Naive thymus-derived CD4-positive, alpha-beta T cell (primary cell): Measurements from ENCODE around the gene HEXA. TPM values are rescaled to one million over a fixed set of nuclear protein-coding genes. Genes with fewer than 3 reads are reported as not detected.
"Not testable (repeated sequence)": the region's sequence is repeated elsewhere in the genome, so short reads cannot be mapped to it uniquely, and the experiment has no call there.

ENCODE experiments used
- ATAC-seq: fragments of 150-1000 bp; cut with Tn5 transposase; 2 replicates; pipeline ENCODE4 v1.10.0; 2021; ENCODE audit warnings: mild to moderate bottlenecking, moderate library complexity
- CTCF ChIA-PET: fragments of 350-600 bp; sonication (Branson Sonifier 250); formaldehyde crosslinking; loops from one replicate; lab custom pipeline; 2021; ENCODE audit warnings: antibody characterized with exemption; lab: Charles Lee
- POLR2A ChIA-PET: fragments of 350-600 bp; sonication (Branson Sonifier 250); formaldehyde crosslinking; loops from one replicate; lab custom pipeline; 2021; ENCODE audit warnings: antibody characterized with exemption, inconsistent platforms; lab: Charles Lee
- DNase-seq, 9 donors: peaks; one replicate each; pipeline versions ENCODE4 v3.0.0 to v3.0.0-alpha.2; 2020 to 2022; ENCODE audit warnings: mixed read lengths in 1 of 9
- H3K27ac ChIP-seq: one replicate; pipeline ENCODE4 v1.7.0; 2013; ENCODE audit warnings: mild to moderate bottlenecking, low read depth, low read length, moderate library complexity
- H3K27me3 ChIP-seq, 2 donors: one replicate each; pipeline ENCODE4 v1.7.0; 2013; ENCODE audit warnings: low read length in 2 of 2, mild to moderate bottlenecking in 2 of 2, moderate library complexity in 2 of 2; ENCODE audit not compliant: control insufficient read depth in 2 of 2, insufficient read depth in 2 of 2
- H3K36me3 ChIP-seq, 3 experiments: 1 replicate in 2 of 3; 2 replicates in 1 of 3; pipeline ENCODE4 v1.7.0; 2013; ENCODE audit warnings: low read length in 3 of 3, mild to moderate bottlenecking in 3 of 3, moderate library complexity in 1 of 3; ENCODE audit not compliant: insufficient read depth in 3 of 3, control insufficient read depth in 2 of 3
- H3K4me1 ChIP-seq, 2 donors: one replicate each; pipeline ENCODE4 v1.7.0; 2013; ENCODE audit warnings: low read length in 2 of 2, mild to moderate bottlenecking in 2 of 2, moderate library complexity in 1 of 2; ENCODE audit not compliant: control insufficient read depth in 2 of 2, insufficient read depth in 2 of 2
- H3K4me3 ChIP-seq: 2 replicates; pipeline ENCODE4 v1.7.0; 2013; ENCODE audit warnings: mild to moderate bottlenecking, low read length
- H3K9me3 ChIP-seq, 3 experiments: 1 replicate in 2 of 3; 2 replicates in 1 of 3; pipeline ENCODE4 v1.7.0; 2013; ENCODE audit warnings: low read length in 3 of 3; ENCODE audit not compliant: control insufficient read depth in 2 of 3
- H3K27ac Mint-ChIP-seq, 9 donors: one replicate each; pipeline ENCODE4 v1.8.0; 2020 to 2022; ENCODE audit warnings: mixed read lengths in 9 of 9, mild to moderate bottlenecking in 8 of 9, moderate library complexity in 5 of 9, inconsistent platforms in 2 of 9
- H3K27me3 Mint-ChIP-seq, 5 donors: one replicate each; pipeline ENCODE4 v1.8.0; 2021 to 2022; ENCODE audit warnings: mixed read lengths in 5 of 5, mild to moderate bottlenecking in 1 of 5
- H3K36me3 Mint-ChIP-seq, 5 donors: one replicate each; pipeline ENCODE4 v1.8.0; 2020 to 2022; ENCODE audit warnings: mixed read lengths in 5 of 5, mild to moderate bottlenecking in 3 of 5, inconsistent platforms in 1 of 5
- H3K4me1 Mint-ChIP-seq, 7 donors: one replicate each; pipeline ENCODE4 v1.8.0; 2020 to 2022; ENCODE audit warnings: mixed read lengths in 7 of 7, mild to moderate bottlenecking in 3 of 7, inconsistent platforms in 1 of 7
- H3K4me3 Mint-ChIP-seq, 10 donors: one replicate each; pipeline ENCODE4 v1.8.0; 2020 to 2022; ENCODE audit warnings: mild to moderate bottlenecking in 10 of 10, mixed read lengths in 10 of 10, moderate library complexity in 6 of 10, inconsistent platforms in 2 of 10
- H3K9me3 Mint-ChIP-seq, 11 donors: one replicate each; pipeline ENCODE4 v1.8.0; 2020 to 2022; ENCODE audit warnings: mixed read lengths in 11 of 11, mild to moderate bottlenecking in 4 of 11, inconsistent platforms in 1 of 11, moderate library complexity in 1 of 11
- intact Hi-C, 2 donors: fragments of 100-400 bp; cut with micrococcal nuclease; formaldehyde crosslinking; loops; one replicate each; pipeline ENCODE4 v1.15.1; 2023
- polyA plus RNA-seq, 2 donors: library from polyadenylated mRNA; unstranded; fragments of 300-500 nt; fragmentation: Illumina TruSeq; gene quantifications; one replicate each; pipeline ENCODE4 v1.2.3, GENCODE V29; 2021
- total RNA-seq, 6 experiments: library from RNA in 5 of 6; stranded (reverse) in 5 of 6; gene quantifications; 1 replicate in 5 of 6; 2 replicates in 1 of 6; pipeline ENCODE4 v1.2.3 and lab custom pipeline; 2021 to 2026

HEXA gene
- total and polyA plus RNA-seq, 7 experiments from 2014 or later = 60.3 to 101 (median 88.0) TPM

GRCh38 chr15:72398648-72399047, 22.8 kb upstream of the HEXA start:
- DNase-seq (no peak), ATAC-seq (no peak)
- no peaks in the 10 kb centered on the region for H3K4me1 ChIP-seq
- H3K27ac Mint-ChIP-seq = no peak overlapping the region
- intact Hi-C loops = no loop called here
- H3K27me3 ChIP-seq = no peaks in the 10 kb centered on the region
- ChIA-PET POLR2A (no interaction called here), CTCF (no interaction called here)
- no peak overlapping the region for H3K4me3 Mint-ChIP-seq
- H3K9me3 Mint-ChIP-seq = peaks cover 0 to 6% (median 3%) of the 10 kb centered on the region in 11 donors
- no peaks in the 10 kb centered on the region for H3K36me3 ChIP-seq
- H3K27ac ChIP-seq = no peak overlapping the region
- peaks cover 0 to 3% (median 0%) of the 10 kb centered on the region in 5 donors for H3K36me3 Mint-ChIP-seq
- peaks cover 12 to 26% (median 20%) of the 10 kb centered on the region in 5 donors for H3K27me3 Mint-ChIP-seq
- no peaks in the 10 kb centered on the region for H3K4me1 Mint-ChIP-seq
- no peak overlapping the region for H3K4me3 ChIP-seq
- no peaks in the 10 kb centered on the region for H3K9me3 ChIP-seq

GRCh38 chr15:72397796-72398588, 22.2 kb upstream of the HEXA start, which contains the start of gene TMEM202:
TMEM202 (plus strand) TSS chr15:72398305; CDS start chr15:72398327, 22 bp downstream.
- no peak within 1 kb of the TSS for H3K27ac ChIP-seq
- intact Hi-C loops = no loop called here
- H3K27me3 Mint-ChIP-seq = peaks cover 5 to 22% (median 14%) of the 10 kb centered on the region in 5 donors
- peaks cover 0 to 3% (median 0%) of the 10 kb centered on the region in 5 donors for H3K36me3 Mint-ChIP-seq
- POLR2A ChIA-PET = no interaction called here
- no peak within 1 kb of the TSS for H3K27ac Mint-ChIP-seq
- no peak within 1 kb of the TSS for H3K4me3 Mint-ChIP-seq
- no peaks in the 10 kb centered on the region for H3K4me1 ChIP-seq
- DNase-seq = no peak
- H3K9me3 ChIP-seq = no peaks in the 10 kb centered on the region
- no peaks in the 10 kb centered on the region for H3K36me3 ChIP-seq
- no peaks in the 10 kb centered on the region for H3K27me3 ChIP-seq
- ATAC-seq = no peak
- no peaks in the 10 kb centered on the region for H3K4me1 Mint-ChIP-seq
- H3K4me3 ChIP-seq = no peak within 1 kb of the TSS
- CTCF ChIA-PET = no interaction called here
- H3K9me3 Mint-ChIP-seq = peaks cover 0 to 6% (median 3%) of the 10 kb centered on the region in 11 donors

GRCh38 chr15:72396331-72396730, 20.5 kb upstream of the HEXA start:
- H3K4me1 ChIP-seq, H3K4me3 ChIP-seq, H3K9me3 Mint-ChIP-seq, intact Hi-C loops, H3K36me3 Mint-ChIP-seq, H3K4me1 Mint-ChIP-seq, DNase-seq, H3K27me3 ChIP-seq, H3K4me3 Mint-ChIP-seq, ATAC-seq, H3K9me3 ChIP-seq, CTCF ChIA-PET, H3K27ac ChIP-seq, POLR2A ChIA-PET, H3K36me3 ChIP-seq, H3K27ac Mint-ChIP-seq: not testable (repeated sequence)
- H3K27me3 Mint-ChIP-seq = peaks cover 4 to 17% (median 10%) of the 10 kb centered on the region in 5 donors

GRCh38 chr15:72389231-72389630, 13.4 kb upstream of the HEXA start:
- no peaks in the 10 kb centered on the region for H3K4me1 Mint-ChIP-seq
- H3K9me3 Mint-ChIP-seq = no peaks in the 10 kb centered on the region
- Histone ChIP-seq H3K9me3 (no peaks in the 10 kb centered on the region), H3K4me3 (no peak overlapping the region), H3K4me1 (no peaks in the 10 kb centered on the region), H3K27ac (no peak overlapping the region), H3K36me3 (no peaks in the 10 kb centered on the region), H3K27me3 (no peaks in the 10 kb centered on the region)
- no peak overlapping the region for H3K4me3 Mint-ChIP-seq
- intact Hi-C loops = no loop called here
- DNase-seq = no peak
- peaks cover 0 to 14% (median 5%) of the 10 kb centered on the region in 5 donors for H3K27me3 Mint-ChIP-seq
- no peaks in the 10 kb centered on the region for H3K36me3 Mint-ChIP-seq
- ChIA-PET CTCF (interaction anchor here (1.5 kb wide), 1 partner anchor 15 kb away, joined by 5 read pairs; no protein-coding TSS in a partner anchor), POLR2A (interaction anchor here (1.2 kb wide), 1 partner anchor 84 kb away, joined by 4 read pairs; no protein-coding TSS in a partner anchor)
- no peak for ATAC-seq
- no peak overlapping the region for H3K27ac Mint-ChIP-seq

GRCh38 chr15:72387741-72388140, 11.9 kb upstream of the HEXA start:
- Mint-ChIP-seq H3K36me3 (no peaks in the 10 kb centered on the region), H3K27me3 (peaks cover 0 to 19% (median 3%) of the 10 kb centered on the region in 5 donors)
- no peak for ATAC-seq

GRCh38 chr15:72382146-72382545, 6.3 kb upstream of the HEXA start:
- Mint-ChIP-seq H3K4me3 (no peak overlapping the region), H3K9me3 (no peaks in the 10 kb centered on the region), H3K27me3 (peaks cover 0 to 15% (median 0%) of the 10 kb centered on the region in 5 donors), H3K4me1 (peaks cover 0 to 38% (median 24%) of the 10 kb centered on the region in 7 donors), H3K27ac (peak overlapping the region in 1 of 9 donors; percentile 58), H3K36me3 (peaks cover 0 to 1% (median 0%) of the 10 kb centered on the region in 5 donors)
- Histone ChIP-seq H3K27me3 (no peaks in the 10 kb centered on the region), H3K27ac (no peak overlapping the region), H3K4me3 (no peak overlapping the region), H3K9me3 (no peaks in the 10 kb centered on the region), H3K36me3 (no peaks in the 10 kb centered on the region), H3K4me1 (peaks cover 0 to 11% of the 10 kb centered on the region in 2 donors)
- no peak for ATAC-seq
- ChIA-PET CTCF (no interaction called here), POLR2A (no interaction called here)
- intact Hi-C loops = no loop called here
- DNase-seq = no peak

More at GRCh38 chr15:72387741-72388140, 11.9 kb upstream of the HEXA start:
- POLR2A ChIA-PET = no interaction called here
- CTCF ChIA-PET = no interaction called here
- no peaks in the 10 kb centered on the region for H3K27me3 ChIP-seq
- no peak overlapping the region for H3K27ac ChIP-seq
- H3K4me3 ChIP-seq = no peak overlapping the region
- no peaks in the 10 kb centered on the region for H3K36me3 ChIP-seq
- Mint-ChIP-seq H3K27ac (no peak overlapping the region), H3K4me1 (peaks cover 0 to 10% (median 2%) of the 10 kb centered on the region in 7 donors), H3K9me3 (no peaks in the 10 kb centered on the region), H3K4me3 (no peak overlapping the region)
- intact Hi-C loops = no loop called here
- H3K4me1 ChIP-seq = no peaks in the 10 kb centered on the region
- no peaks in the 10 kb centered on the region for H3K9me3 ChIP-seq
- no peak for DNase-seq
